HL-60 (cell line): ENCODE results near the gene ARSA.

Source experiments
- DNase-seq, 2 experiments: peaks; one replicate each; pipeline ENCODE4 v3.0.0-alpha.2; 2010 to 2020; ENCODE audit warnings: low read depth in 1 of 2, low spot score in 1 of 2
- H3K27ac ChIP-seq: fragments of 250-450 bp; sonication (Bioruptor Pico); replicated peaks from 2 replicates; pipeline ENCODE4 v1.5.1; 2020; ENCODE audit warnings: mild to moderate bottlenecking, moderate library complexity
- H3K27me3 ChIP-seq: fragments of 250-450 bp; sonication (Bioruptor Pico); 2 replicates; pipeline ENCODE4 v1.5.1; 2021; ENCODE audit warnings: mild to moderate bottlenecking, moderate library complexity; ENCODE audit not compliant: insufficient read depth, poor library complexity, severe bottlenecking
- H3K4me3 ChIP-seq: replicated peaks from 2 replicates; pipeline ENCODE4 v1.5.1; 2011; ENCODE audit warnings: mild to moderate bottlenecking, control low read depth, low read length; ENCODE audit not compliant: insufficient read depth
- GABPA ChIP-seq: IDR thresholded peaks from 2 replicates; pipeline ENCODE4 v1.6.1; 2012; ENCODE audit warnings: low read depth
- POLR2AphosphoS5 ChIP-seq: IDR thresholded peaks from 2 replicates; pipeline ENCODE4 v1.6.1; 2012; ENCODE audit warnings: low read depth
- SPI1 ChIP-seq: IDR thresholded peaks from 2 replicates; pipeline ENCODE4 v1.6.1; 2012; ENCODE audit warnings: low read depth, mild to moderate bottlenecking, borderline replicate concordance
- TF ChIP-seq, protein P1 (sequence below): IDR thresholded peaks from one replicate; pipeline ENCODE4 v1.5.1; 2011; ENCODE audit warnings: low read length, control low read depth, inconsistent platforms; ENCODE audit not compliant: insufficient read depth
- TF ChIP-seq, protein P2 (sequence below): IDR thresholded peaks from 2 replicates; pipeline ENCODE4 v1.6.1; 2012; ENCODE audit warnings: low read depth; ENCODE audit not compliant: insufficient replicate concordance

ARSA gene

DNA sequence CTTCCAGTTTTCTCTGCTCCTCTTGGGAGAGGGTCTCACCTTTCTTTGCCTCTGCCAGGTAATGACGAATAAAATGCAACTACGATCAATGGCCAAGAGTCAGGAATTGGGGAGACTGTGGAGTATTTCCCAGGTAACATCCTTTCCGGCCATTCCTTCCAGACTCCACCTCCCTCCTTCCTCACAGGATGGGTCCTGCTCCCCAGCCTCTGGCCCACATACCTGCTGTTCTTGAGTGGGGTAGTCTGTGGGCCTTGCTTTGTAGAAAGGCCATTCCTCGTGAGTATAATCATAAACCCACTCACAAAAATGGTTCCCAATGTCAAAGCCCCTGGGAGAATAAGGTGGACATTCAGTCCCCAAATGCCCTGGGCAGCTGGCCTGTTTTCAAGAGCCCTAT, 48.2 kb downstream of the ARSA start:
- no peak overlapping the region for H3K27ac ChIP-seq
- no peaks in the 10 kb centered on the region for H3K27me3 ChIP-seq
- H3K4me3 ChIP-seq, result no peak overlapping the region
- TF ChIP-seq, protein P1, sequence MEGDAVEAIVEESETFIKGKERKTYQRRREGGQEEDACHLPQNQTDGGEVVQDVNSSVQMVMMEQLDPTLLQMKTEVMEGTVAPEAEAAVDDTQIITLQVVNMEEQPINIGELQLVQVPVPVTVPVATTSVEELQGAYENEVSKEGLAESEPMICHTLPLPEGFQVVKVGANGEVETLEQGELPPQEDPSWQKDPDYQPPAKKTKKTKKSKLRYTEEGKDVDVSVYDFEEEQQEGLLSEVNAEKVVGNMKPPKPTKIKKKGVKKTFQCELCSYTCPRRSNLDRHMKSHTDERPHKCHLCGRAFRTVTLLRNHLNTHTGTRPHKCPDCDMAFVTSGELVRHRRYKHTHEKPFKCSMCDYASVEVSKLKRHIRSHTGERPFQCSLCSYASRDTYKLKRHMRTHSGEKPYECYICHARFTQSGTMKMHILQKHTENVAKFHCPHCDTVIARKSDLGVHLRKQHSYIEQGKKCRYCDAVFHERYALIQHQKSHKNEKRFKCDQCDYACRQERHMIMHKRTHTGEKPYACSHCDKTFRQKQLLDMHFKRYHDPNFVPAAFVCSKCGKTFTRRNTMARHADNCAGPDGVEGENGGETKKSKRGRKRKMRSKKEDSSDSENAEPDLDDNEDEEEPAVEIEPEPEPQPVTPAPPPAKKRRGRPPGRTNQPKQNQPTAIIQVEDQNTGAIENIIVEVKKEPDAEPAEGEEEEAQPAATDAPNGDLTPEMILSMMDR, result no peak
- TF ChIP-seq SPI1, result no peak
- TF ChIP-seq, protein P2, sequence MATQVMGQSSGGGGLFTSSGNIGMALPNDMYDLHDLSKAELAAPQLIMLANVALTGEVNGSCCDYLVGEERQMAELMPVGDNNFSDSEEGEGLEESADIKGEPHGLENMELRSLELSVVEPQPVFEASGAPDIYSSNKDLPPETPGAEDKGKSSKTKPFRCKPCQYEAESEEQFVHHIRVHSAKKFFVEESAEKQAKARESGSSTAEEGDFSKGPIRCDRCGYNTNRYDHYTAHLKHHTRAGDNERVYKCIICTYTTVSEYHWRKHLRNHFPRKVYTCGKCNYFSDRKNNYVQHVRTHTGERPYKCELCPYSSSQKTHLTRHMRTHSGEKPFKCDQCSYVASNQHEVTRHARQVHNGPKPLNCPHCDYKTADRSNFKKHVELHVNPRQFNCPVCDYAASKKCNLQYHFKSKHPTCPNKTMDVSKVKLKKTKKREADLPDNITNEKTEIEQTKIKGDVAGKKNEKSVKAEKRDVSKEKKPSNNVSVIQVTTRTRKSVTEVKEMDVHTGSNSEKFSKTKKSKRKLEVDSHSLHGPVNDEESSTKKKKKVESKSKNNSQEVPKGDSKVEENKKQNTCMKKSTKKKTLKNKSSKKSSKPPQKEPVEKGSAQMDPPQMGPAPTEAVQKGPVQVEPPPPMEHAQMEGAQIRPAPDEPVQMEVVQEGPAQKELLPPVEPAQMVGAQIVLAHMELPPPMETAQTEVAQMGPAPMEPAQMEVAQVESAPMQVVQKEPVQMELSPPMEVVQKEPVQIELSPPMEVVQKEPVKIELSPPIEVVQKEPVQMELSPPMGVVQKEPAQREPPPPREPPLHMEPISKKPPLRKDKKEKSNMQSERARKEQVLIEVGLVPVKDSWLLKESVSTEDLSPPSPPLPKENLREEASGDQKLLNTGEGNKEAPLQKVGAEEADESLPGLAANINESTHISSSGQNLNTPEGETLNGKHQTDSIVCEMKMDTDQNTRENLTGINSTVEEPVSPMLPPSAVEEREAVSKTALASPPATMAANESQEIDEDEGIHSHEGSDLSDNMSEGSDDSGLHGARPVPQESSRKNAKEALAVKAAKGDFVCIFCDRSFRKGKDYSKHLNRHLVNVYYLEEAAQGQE, result no peak
- TF ChIP-seq POLR2AphosphoS5, result no peak
- DNase-seq, result no peak

GRCh38 chr22:50578776-50579310, 49.1 kb downstream of the ARSA start:
- H3K27ac ChIP-seq, result no peak overlapping the region
- no peaks in the 10 kb centered on the region for H3K27me3 ChIP-seq
- DNase-seq, result no peak
- TF ChIP-seq, protein P2, result no peak
- TF ChIP-seq GABPA (no peak), SPI1 (no peak), POLR2AphosphoS5 (no peak)
- TF ChIP-seq, protein P1, result no peak
- H3K4me3 ChIP-seq, result no peak overlapping the region

DNA sequence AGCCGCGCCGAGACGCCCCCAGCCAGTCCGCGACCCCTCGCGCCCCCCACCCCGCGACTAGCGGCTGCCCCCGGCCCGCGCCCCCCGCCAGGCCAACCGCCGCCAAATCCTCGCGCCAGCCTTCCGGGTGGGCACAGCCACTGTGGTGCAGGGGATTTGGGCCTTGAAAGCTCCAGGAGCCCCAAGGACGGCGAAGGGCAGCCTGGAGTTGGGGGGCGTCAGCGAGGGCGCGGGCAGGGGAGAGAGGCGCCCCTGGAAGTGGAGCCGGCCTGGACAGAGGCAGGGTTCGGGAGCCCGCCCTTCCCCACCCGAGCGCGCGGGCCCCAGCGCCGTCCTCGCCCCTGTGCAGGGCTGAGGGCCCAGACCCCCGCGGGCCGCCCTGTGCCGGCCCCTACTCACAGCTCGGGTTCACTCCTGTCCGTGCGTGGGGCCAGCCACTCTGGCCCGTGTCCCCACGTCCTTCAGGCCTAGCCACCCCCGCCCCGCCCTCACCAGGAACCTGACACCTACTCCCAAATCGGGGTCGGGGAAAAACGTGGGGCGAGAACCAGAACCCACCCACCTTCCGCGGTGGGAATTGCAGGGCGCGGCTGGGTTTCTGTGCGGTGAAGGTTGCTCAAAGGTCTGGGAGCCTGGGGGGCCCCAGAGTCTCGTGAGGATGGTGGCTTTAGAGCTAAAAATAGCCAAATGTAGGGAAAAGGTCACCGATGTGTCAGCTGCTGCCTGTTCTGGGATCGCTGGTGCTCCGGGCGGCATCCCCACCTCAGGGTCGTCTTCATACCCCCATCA, 49.8 kb downstream of the ARSA start, which contains the start of gene CPT1B:
TSS of gene CPT1B (minus strand) at position 441 of the 789 bp plus-strand sequence. CDS start 512 bp downstream, outside the sequence.
- TF ChIP-seq POLR2AphosphoS5, result peak; percentile 24; the same call in 1 of the 2 replicates
- TF ChIP-seq, protein P1, result no peak
- no peak for TF ChIP-seq GABPA
- Histone ChIP-seq H3K4me3 (no peak within 1 kb of the TSS), H3K27ac (no peak within 1 kb of the TSS), H3K27me3 (no peaks in the 10 kb centered on the region)
- no peak for DNase-seq
